T-helper 2 cell (primary cell): ENCODE data around the gene HELQ.
A peak's percentile ranks its signal among the peaks of the same experiment; 100 is the strongest.

Experiments
- DNase-seq, 5 experiments: peaks; one replicate each; pipeline versions ENCODE4 v3.0.0 to v3.0.0-alpha.2; 2012 to 2022

Gene HELQ

GRCh38 chr4:83369831-83370639 is 85.6 kb downstream of the HELQ start:
- no peak for DNase-seq

GRCh38 chr4:83364312-83364711 is 91.3 kb downstream of the HELQ start:
- DNase-seq = peak in 1 of 5 experiments; percentile 43

- DNase-seq = peak in 1 of 5 experiments; percentile 27
These were observed 92.9 kb downstream of the HELQ start for GRCh38 chr4:83362492-83363329.

DNA sequence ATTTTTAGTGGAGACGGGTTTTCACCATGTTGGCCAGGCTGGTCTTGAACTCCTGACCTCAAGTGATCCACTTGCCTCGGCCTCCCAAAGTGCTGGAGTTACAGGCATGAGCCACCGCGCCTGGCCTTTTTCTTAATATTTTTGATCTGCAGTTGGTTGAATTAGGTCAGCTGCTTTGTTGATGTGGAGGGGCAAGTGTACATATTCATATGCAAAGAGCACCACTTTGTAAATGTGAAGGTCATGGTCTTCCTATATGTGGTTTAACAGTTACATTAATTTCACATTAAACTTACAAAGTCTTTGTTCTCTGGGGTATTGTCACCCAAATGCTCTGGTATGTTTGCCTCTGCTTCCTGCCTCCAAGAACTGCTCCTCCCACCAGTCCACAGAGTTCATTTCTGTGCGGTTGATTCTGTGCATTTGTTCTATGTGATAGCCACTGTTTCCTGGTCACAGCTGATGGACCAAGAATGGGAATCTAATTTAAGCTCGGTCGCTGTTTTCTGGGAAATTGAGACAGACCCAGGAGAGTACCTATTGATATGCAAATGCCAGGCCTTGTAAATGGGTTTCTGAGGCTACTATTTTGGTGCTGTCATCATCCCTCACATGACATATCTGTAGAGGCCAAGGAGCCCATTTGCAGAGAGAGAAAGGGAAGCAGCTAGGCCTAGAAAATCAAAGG is 94.1 kb downstream of the HELQ start:
- no peak for DNase-seq

DNA sequence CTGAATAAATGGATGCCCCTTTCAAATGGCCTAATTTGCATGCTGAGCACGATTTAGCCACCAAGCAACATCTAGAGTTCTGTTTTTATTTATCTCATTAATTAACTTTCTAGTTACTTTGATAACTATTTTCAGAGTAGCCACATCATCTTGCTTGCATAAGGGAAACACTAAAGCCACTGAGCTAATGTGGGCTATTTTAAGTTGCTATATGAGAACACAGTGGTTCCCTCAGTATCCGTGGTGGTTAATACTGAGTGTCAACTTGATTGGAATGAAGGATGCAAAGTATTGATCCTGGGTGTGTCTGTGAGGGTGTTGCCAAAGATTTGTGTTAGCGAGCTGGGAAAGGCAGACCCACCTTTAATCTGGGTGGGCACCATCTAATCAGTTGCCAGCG is 95.6 kb downstream of the HELQ start:
- no peak for DNase-seq

- no peak for DNase-seq
These were observed 97.2 kb downstream of the HELQ start for GRCh38 chr4:83358410-83358809.
